Measurements from ENCODE around the gene TCEANC2. TPM values are rescaled to one million over a fixed set of nuclear protein-coding genes. Genes with fewer than 3 reads are reported as not detected.

TCEANC2 gene
- total RNA-seq, 3 donors from 2014 or later, result 4.6 to 6.8 (median 5.4) TPM

- DNase-seq (no peak), ATAC-seq (no peak)
- no peaks in the 10 kb centered on the region for H3K27me3 Mint-ChIP-seq (ENCODE audit: low read depth)
- H3K9me3 Mint-ChIP-seq, result no peaks in the 10 kb centered on the region
- H3K4me3 Mint-ChIP-seq, result no peak overlapping the region
- no peaks in the 10 kb centered on the region for H3K36me3 Mint-ChIP-seq (ENCODE audit: insufficient read depth)
- H3K4me1 Mint-ChIP-seq (ENCODE audit: low read depth), result no peaks in the 10 kb centered on the region
These were observed 84.2 kb downstream of the TCEANC2 start for GRCh38 chr1:54137534-54138061.

DNA sequence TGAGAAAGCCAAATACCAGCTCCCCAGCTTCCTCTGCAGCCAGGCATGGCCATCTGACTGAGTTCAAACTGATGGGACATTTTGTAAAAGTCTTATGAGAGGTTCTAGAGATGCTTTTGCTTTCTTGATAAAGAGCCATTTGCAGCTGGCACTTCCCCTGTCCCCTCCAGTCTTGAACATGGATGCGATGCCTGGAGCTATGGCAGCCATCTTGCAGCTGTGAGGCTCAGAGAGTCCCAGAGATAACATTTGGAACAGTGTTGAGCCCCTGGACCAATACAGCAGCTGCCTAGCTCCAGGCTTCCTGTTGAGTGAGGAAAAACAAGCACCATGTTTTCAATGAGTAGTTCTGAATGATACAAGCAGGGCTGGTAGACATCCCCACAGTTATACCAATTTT is 85.6 kb downstream of the TCEANC2 start:
- DNase-seq, result no peak
- Mint-ChIP-seq H3K36me3 (ENCODE audit: insufficient read depth) (no peaks in the 10 kb centered on the region), H3K27me3 (ENCODE audit: low read depth) (no peaks in the 10 kb centered on the region), H3K9me3 (no peaks in the 10 kb centered on the region), H3K4me1 (ENCODE audit: low read depth) (no peaks in the 10 kb centered on the region), H3K4me3 (no peak overlapping the region)
- ATAC-seq, result no peak

- H3K4me3 Mint-ChIP-seq, result no peak overlapping the region
- no peak for DNase-seq
- no peaks in the 10 kb centered on the region for H3K4me1 Mint-ChIP-seq (ENCODE audit: low read depth)
- no peaks in the 10 kb centered on the region for H3K9me3 Mint-ChIP-seq
- H3K27me3 Mint-ChIP-seq (ENCODE audit: low read depth), result no peaks in the 10 kb centered on the region
- ATAC-seq, result no peak
- H3K36me3 Mint-ChIP-seq (ENCODE audit: insufficient read depth), result no peaks in the 10 kb centered on the region
These were observed 86.3 kb downstream of the TCEANC2 start for GRCh38 chr1:54139711-54140110.

- Mint-ChIP-seq H3K4me1 (ENCODE audit: low read depth) (no peaks in the 10 kb centered on the region), H3K36me3 (ENCODE audit: insufficient read depth) (no peaks in the 10 kb centered on the region), H3K4me3 (no peak overlapping the region), H3K9me3 (no peaks in the 10 kb centered on the region), H3K27me3 (ENCODE audit: low read depth) (no peaks in the 10 kb centered on the region)
- no peak for DNase-seq
- no peak for ATAC-seq
These were observed 88.9 kb downstream of the TCEANC2 start for GRCh38 chr1:54142146-54142900.

DNA sequence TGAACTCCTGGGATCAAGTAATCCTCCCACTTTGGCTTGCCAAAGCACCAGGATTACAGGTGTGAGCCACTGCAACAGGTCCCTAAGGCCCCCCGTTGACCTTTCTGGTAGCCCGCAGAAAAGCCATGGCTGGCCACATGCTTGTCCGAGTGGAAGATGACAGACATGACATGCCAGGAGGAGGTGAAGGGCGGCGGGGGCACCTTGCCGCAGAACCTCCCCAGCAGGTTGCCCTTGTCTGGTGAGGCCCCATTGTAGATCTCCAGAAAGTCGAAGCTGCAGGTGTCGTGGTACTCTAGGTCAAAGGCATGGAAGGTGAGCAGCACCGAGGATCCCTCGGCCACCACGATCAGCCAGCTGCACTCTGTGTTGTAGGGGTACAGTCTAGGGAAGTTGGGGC is 91.0 kb downstream of the TCEANC2 start:
- H3K36me3 Mint-ChIP-seq (ENCODE audit: insufficient read depth), result no peaks in the 10 kb centered on the region
- ATAC-seq, result no peak
- no peaks in the 10 kb centered on the region for H3K4me1 Mint-ChIP-seq (ENCODE audit: low read depth)
- H3K4me3 Mint-ChIP-seq, result no peak overlapping the region
- no peaks in the 10 kb centered on the region for H3K27me3 Mint-ChIP-seq (ENCODE audit: low read depth)
- no peak for DNase-seq
- H3K9me3 Mint-ChIP-seq, result no peaks in the 10 kb centered on the region

GRCh38 chr1:54149734-54150133 is 96.3 kb downstream of the TCEANC2 start:
- H3K9me3 Mint-ChIP-seq, result no peaks in the 10 kb centered on the region
- ATAC-seq, result no peak
- no peaks in the 10 kb centered on the region for H3K4me1 Mint-ChIP-seq (ENCODE audit: low read depth)

DNA sequence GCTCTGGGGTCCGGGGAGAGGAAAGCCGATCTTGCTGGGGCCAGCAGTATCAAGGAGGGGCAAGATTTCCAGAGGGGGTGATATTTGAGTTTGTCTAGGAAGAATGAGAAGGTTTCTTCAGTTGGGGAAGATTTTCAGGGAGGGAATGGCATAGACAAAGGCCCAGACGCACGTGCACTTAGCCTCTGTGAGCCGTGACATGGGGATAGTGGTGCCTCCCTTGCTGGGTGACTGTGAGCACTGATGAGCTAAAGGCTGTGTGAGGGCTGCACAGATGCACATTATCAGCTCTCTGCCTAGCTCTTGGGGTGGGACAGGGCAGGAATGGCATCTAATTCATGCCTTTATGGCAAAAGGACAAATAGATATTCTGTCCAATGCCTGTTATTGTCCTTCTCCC is 97.6 kb downstream of the TCEANC2 start:
- Mint-ChIP-seq H3K27me3 (ENCODE audit: low read depth) (no peaks in the 10 kb centered on the region), H3K4me3 (no peak overlapping the region), H3K9me3 (no peaks in the 10 kb centered on the region), H3K36me3 (ENCODE audit: insufficient read depth) (no peaks in the 10 kb centered on the region), H3K4me1 (ENCODE audit: low read depth) (no peaks in the 10 kb centered on the region)
- no peak for DNase-seq
- ATAC-seq, result no peak

More at GRCh38 chr1:54149734-54150133, 96.3 kb downstream of the TCEANC2 start:
- no peak for DNase-seq
- no peak overlapping the region for H3K4me3 Mint-ChIP-seq
- H3K27me3 Mint-ChIP-seq (ENCODE audit: low read depth), result no peaks in the 10 kb centered on the region
- H3K36me3 Mint-ChIP-seq (ENCODE audit: insufficient read depth), result no peaks in the 10 kb centered on the region

DNA sequence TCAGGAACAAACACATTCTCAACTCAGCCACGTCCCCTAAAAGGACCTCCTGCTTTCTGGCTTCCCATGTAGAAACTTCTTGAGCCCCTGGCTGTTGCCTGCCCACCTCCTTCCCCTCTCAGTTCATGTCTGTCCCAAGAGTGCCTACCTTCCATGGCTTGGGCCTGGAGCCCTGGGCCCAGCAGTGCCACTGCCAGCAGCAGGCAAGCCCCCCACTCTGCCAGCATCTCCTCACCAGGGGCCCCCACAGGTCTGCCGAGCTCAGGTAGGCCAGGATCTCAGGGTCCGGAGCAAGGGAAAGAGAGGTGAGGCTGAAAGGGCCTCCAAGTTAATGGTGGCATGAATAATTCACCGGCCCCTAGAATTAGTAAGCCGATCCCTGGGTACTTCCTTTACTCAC is 99.3 kb downstream of the TCEANC2 start, which contains the start of gene CDCP2:
CDCP2 (minus strand) TSS at position 305 of the 400 bp plus-strand sequence; CDS start at position 227, 78 bp downstream.
- DNase-seq, result no peak
- no peak for ATAC-seq
- no peaks in the 10 kb centered on the region for H3K36me3 Mint-ChIP-seq (ENCODE audit: insufficient read depth)
- H3K27me3 Mint-ChIP-seq (ENCODE audit: low read depth), result no peaks in the 10 kb centered on the region
- H3K4me3 Mint-ChIP-seq, result no peak within 1 kb of the TSS
- H3K9me3 Mint-ChIP-seq, result no peaks in the 10 kb centered on the region
- no peaks in the 10 kb centered on the region for H3K4me1 Mint-ChIP-seq (ENCODE audit: low read depth)

DNA sequence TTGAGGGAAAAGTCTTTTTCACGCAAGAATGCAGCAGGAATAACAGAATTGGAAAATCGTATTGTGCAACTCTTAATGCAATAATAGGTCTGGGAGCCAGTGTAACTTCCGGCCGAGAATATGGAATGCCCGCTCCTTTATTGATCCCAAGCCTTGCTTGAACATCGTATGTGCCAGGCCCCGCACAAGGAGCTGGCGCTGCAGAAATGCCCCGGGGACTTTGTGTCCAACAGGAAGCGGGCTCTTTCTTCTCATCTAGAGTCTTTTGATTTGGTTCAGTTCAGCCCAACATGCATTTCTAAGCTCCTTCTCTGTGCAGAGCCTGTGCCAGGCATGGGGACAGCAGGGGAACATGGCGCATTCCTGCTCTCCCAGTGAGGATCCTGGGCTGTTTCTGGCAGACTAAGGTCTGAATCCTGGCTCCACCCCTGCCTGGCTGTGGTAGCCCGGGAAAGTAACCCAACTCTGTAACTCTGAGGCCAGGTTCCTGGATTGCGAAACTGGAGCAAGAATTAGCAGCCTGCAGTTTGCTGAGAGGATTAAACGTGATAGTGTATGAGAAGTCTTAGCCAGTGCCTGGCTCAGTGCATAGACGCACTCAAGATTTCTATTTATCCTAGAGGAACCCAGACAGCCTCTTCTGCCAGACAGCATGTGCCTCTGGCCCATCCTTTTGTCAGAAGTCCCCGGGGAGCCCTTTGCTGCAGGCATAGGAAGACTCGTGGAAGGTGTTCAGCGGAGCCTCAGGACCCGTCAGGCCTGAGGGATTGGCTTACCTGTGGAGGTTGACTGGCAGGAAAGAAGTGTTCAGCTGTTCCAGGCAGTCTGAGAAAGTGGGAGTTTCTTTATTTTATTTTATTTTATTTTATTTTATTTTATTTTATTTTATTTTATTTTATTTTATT is 100.4 kb downstream of the TCEANC2 start:
- H3K4me1 Mint-ChIP-seq (ENCODE audit: low read depth), result no peaks in the 10 kb centered on the region
- DNase-seq, result no peak
- no peak overlapping the region for H3K4me3 Mint-ChIP-seq
- H3K9me3 Mint-ChIP-seq, result no peaks in the 10 kb centered on the region
- no peaks in the 10 kb centered on the region for H3K27me3 Mint-ChIP-seq (ENCODE audit: low read depth)
- ATAC-seq, result no peak
- H3K36me3 Mint-ChIP-seq (ENCODE audit: insufficient read depth), result no peaks in the 10 kb centered on the region

Other genes with a start within 250 kb of the TCEANC2 start
- 10 to 100 TPM; 34.2 to 39.8 (median 37.6) TPM for gene NDC1, start 215.3 kb upstream of the TCEANC2 start, total RNA-seq
- 10 to 100 TPM; 12.5 to 15.4 (median 14.7) TPM for gene YIPF1, start 163.8 kb upstream of the TCEANC2 start, total RNA-seq
- gene DIO1, start 159.4 kb upstream of the TCEANC2 start, total RNA-seq, result not detected
- gene IFT25, start 107.9 kb upstream of the TCEANC2 start, total RNA-seq, result 10 to 100 TPM; 26.0 to 31.5 (median 28.1) TPM
- gene LRRC42, start 107.3 kb upstream of the TCEANC2 start, total RNA-seq, result 10 to 100 TPM; 22.6 to 23.1 (median 22.8) TPM
- gene LDLRAD1, start 35.4 kb upstream of the TCEANC2 start, total RNA-seq, result not detected
- gene TMEM59, start 404 bp upstream of the TCEANC2 start, total RNA-seq, result 100 to 1,000 TPM in 1 of 3 donors, 10 to 100 TPM in 2; 86.8 to 102 (median 89.9) TPM
- gene CDCP2, start 99.4 kb downstream of the TCEANC2 start, total RNA-seq, result not detected
- gene CYB5RL, start 146.4 kb downstream of the TCEANC2 start, total RNA-seq, result 1 to 10 TPM; 7.2 to 8.3 (median 7.7) TPM
- gene MRPL37, start 146.6 kb downstream of the TCEANC2 start, total RNA-seq, result 100 to 1,000 TPM; 172 to 194 (median 185) TPM